Measurements from ENCODE around the gene KCNJ5.

DNA sequence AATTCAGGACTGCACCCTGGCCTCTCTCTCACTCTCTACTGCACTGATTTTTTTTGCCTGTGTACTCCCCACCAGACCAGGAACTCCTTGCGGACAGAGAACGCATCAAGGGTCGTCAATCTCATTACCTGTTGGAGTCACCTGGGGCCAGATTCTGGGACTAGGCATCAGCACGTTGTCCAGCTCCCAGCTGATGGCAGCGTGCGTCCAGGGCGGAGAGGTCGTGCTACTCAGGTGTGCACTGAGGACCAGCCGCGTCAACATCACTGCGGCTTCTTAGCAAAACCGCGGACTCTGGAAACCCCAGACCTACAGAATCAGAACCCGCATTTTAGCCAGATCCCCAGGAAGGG lies 13.1 kb downstream of the KCNJ5 start:
- TF ChIP-seq, protein P1, sequence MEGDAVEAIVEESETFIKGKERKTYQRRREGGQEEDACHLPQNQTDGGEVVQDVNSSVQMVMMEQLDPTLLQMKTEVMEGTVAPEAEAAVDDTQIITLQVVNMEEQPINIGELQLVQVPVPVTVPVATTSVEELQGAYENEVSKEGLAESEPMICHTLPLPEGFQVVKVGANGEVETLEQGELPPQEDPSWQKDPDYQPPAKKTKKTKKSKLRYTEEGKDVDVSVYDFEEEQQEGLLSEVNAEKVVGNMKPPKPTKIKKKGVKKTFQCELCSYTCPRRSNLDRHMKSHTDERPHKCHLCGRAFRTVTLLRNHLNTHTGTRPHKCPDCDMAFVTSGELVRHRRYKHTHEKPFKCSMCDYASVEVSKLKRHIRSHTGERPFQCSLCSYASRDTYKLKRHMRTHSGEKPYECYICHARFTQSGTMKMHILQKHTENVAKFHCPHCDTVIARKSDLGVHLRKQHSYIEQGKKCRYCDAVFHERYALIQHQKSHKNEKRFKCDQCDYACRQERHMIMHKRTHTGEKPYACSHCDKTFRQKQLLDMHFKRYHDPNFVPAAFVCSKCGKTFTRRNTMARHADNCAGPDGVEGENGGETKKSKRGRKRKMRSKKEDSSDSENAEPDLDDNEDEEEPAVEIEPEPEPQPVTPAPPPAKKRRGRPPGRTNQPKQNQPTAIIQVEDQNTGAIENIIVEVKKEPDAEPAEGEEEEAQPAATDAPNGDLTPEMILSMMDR (conservative IDR thresholded peaks at IDR 0.05): no peak
- TF ChIP-seq ZFX (IDR thresholded peaks at IDR 0.05): no peak

All from C4-2B (cell line).